Keratinocyte (primary cell): ENCODE measurements around the gene ITGB2. TPM values are rescaled to one million over a fixed set of nuclear protein-coding genes. Genes with fewer than 3 reads are reported as not detected.

Experiments
- DNase-seq: peaks from one replicate; pipeline ENCODE4 v3.0.0-alpha.2; 2011; ENCODE audit warnings: low read depth, missing footprints, low spot score
- FAIRE-seq: peaks from 2 replicates; lab custom pipeline; 2011; peaks lifted over from hg19 to GRCh38; lab: Jason Lieb, UNC
- H2AFZ ChIP-seq: 2 replicates; pipeline ENCODE4 v1.6.0; 2012; ENCODE audit warnings: low read length, control low read depth, inconsistent platforms; ENCODE audit not compliant: control insufficient read depth
- H3K27ac ChIP-seq: 2 replicates; pipeline ENCODE4 v1.5.1; 2011; ENCODE audit warnings: low read length; ENCODE audit not compliant: control insufficient read depth, insufficient read depth
- H3K27me3 ChIP-seq: 3 replicates; pipeline ENCODE4 v1.6.0; 2011; ENCODE audit warnings: low read length; ENCODE audit not compliant: control insufficient read depth, insufficient read depth; ENCODE audit errors: extremely low read depth
- H3K36me3 ChIP-seq, 2 experiments: 2 replicates in 1 of 2; 3 replicates in 1 of 2; pipeline ENCODE4 v1.5.1; 2011; ENCODE audit warnings: low read length in 2 of 2, mild to moderate bottlenecking in 1 of 2; ENCODE audit not compliant: control insufficient read depth in 2 of 2, insufficient read depth in 2 of 2; ENCODE audit errors: extremely low read depth in 1 of 2
- H3K4me1 ChIP-seq: 3 replicates; pipeline ENCODE4 v1.5.1; 2011; ENCODE audit warnings: low read length; ENCODE audit not compliant: control insufficient read depth, insufficient read depth; ENCODE audit errors: extremely low read depth
- H3K4me2 ChIP-seq: 3 replicates; pipeline ENCODE4 v1.6.0; 2011; ENCODE audit warnings: low read depth, low read length; ENCODE audit not compliant: control insufficient read depth, insufficient read depth; ENCODE audit errors: extremely low read depth
- H3K4me3 ChIP-seq, 3 experiments: fragments of 200-600 bp in 1 of 3; sonication (generic) in 1 of 3; 2 replicates in 2 of 3; 3 replicates in 1 of 3; pipeline ENCODE4 v1.5.1; 2011 to 2016; ENCODE audit warnings: low read length in 3 of 3, mild to moderate bottlenecking in 3 of 3, control low read depth in 2 of 3, inconsistent platforms in 1 of 3, low read depth in 1 of 3, mixed read lengths in 1 of 3, mixed run types in 1 of 3, moderate library complexity in 1 of 3; ENCODE audit not compliant: control insufficient read depth in 2 of 3, insufficient read depth in 2 of 3; ENCODE audit errors: extremely low read depth in 1 of 3
- H3K79me2 ChIP-seq: 2 replicates; pipeline ENCODE4 v1.6.0; 2012; ENCODE audit warnings: low read length; ENCODE audit not compliant: control insufficient read depth, insufficient read depth
- H3K9ac ChIP-seq: 3 replicates; pipeline ENCODE4 v1.6.0; 2011; ENCODE audit warnings: low read length; ENCODE audit not compliant: control insufficient read depth, insufficient read depth; ENCODE audit errors: extremely low read depth
- H3K9me1 ChIP-seq: 3 replicates; pipeline ENCODE4 v1.6.0; 2011; ENCODE audit warnings: low read length; ENCODE audit not compliant: control insufficient read depth, insufficient read depth; ENCODE audit errors: extremely low read depth
- H3K9me3 ChIP-seq: 2 replicates; pipeline ENCODE4 v1.5.1; 2012; ENCODE audit warnings: low read depth, low read length; ENCODE audit not compliant: control insufficient read depth
- H4K20me1 ChIP-seq: 3 replicates; pipeline ENCODE4 v1.6.0; 2011; ENCODE audit warnings: low read length; ENCODE audit not compliant: control insufficient read depth, insufficient read depth; ENCODE audit errors: extremely low read depth
- CTCF ChIP-seq, 3 experiments: IDR thresholded peaks in 1 of 3; conservative IDR thresholded peaks in 1 of 3; optimal IDR thresholded peaks in 1 of 3; 2 replicates in 2 of 3; 3 replicates in 1 of 3; pipeline versions ENCODE3 to v1.5.1; 2011; ENCODE audit warnings: low read length in 3 of 3, mild to moderate bottlenecking in 3 of 3, moderate library complexity in 2 of 3, control low read depth in 1 of 3, inconsistent platforms in 1 of 3; ENCODE audit not compliant: insufficient read depth in 2 of 3; ENCODE audit errors: extremely low read depth in 1 of 3
- EZH2 ChIP-seq: IDR thresholded peaks from one replicate; pipeline ENCODE4 v1.6.1; 2012; ENCODE audit warnings: inconsistent platforms, mild to moderate bottlenecking, low read length, moderate library complexity
- dilution Hi-C: fragments of 300-500 bp; cut with MboI; formaldehyde crosslinking; loops from one replicate; pipeline ENCODE4 v1.7.0; 2020; ENCODE audit warnings: low sequenced_read_pairs; ENCODE audit not compliant: extremely low pct_ligation_motif_present
- polyA plus RNA-seq, 5 experiments: library from polyadenylated mRNA; depleted of rRNA in 3 of 5; stranded (reverse) in 3 of 5; stranded (forward) in 1 of 5; unstranded in 1 of 5; fragments of >200 nt; gene quantifications; 1 replicate in 1 of 5; 2 replicates in 3 of 5; 3 replicates in 1 of 5; pipeline versions ENCODE4 v1.2.1 to v1.2.3, GENCODE V29; 2011 to 2012; ENCODE audit warnings: missing spikeins in 2 of 5, low read depth in 1 of 5, low replicate concordance in 1 of 5

The ITGB2 gene
- polyA plus RNA-seq, 1 donor (not counting 4 experiments of a cell fraction or from before 2014, with no cell fraction given): 0.55 TPM

- FAIRE-seq: no peak
- H3K9me1 ChIP-seq: peaks cover 15% of the 10 kb centered on the region
- H3K9me3 ChIP-seq: no peaks in the 10 kb centered on the region
- DNase-seq: no peak
- H3K36me3 ChIP-seq: peaks cover 15% of the 10 kb centered on the region in 2 experiments
- no peaks in the 10 kb centered on the region for H3K27me3 ChIP-seq
- H4K20me1 ChIP-seq: peaks cover 63% of the 10 kb centered on the region
- H3K27ac ChIP-seq: no peak overlapping the region
- peaks cover 98% of the 10 kb centered on the region for H3K79me2 ChIP-seq
- TF ChIP-seq EZH2 (no peak), CTCF (optimal IDR thresholded peaks at IDR 0.05 in 1 of 3, IDR thresholded peaks at IDR 0.05 in 1 of 3, conservative IDR thresholded peaks at IDR 0.05 in 1 of 3; ENCODE audit: extremely low read depth in 1 of 3, insufficient read depth in 2 of 3, low read length in 3 of 3) (no peak)
- dilution Hi-C loops: no loop called here
- H3K4me1 ChIP-seq: peaks cover 25% of the 10 kb centered on the region
- no peak overlapping the region for H3K4me2 ChIP-seq
- H3K9ac ChIP-seq: no peak overlapping the region
- H3K4me3 ChIP-seq: no peak overlapping the region
- H2AFZ ChIP-seq: no peak overlapping the region
These were observed 53.9 kb downstream of the ITGB2 start for GRCh38 chr21:44866780-44867179.

GRCh38 chr21:44865561-44866280 lies 55.0 kb downstream of the ITGB2 start:
- Histone ChIP-seq H3K9ac (no peak overlapping the region), H3K27me3 (no peaks in the 10 kb centered on the region), H3K9me1 (peaks cover 12% of the 10 kb centered on the region), H3K4me2 (no peak overlapping the region), H3K79me2 (peaks cover 96% of the 10 kb centered on the region), H3K27ac (no peak overlapping the region), H3K36me3 (peaks cover 15 to 17% of the 10 kb centered on the region in 2 experiments), H2AFZ (no peak overlapping the region), H3K9me3 (no peaks in the 10 kb centered on the region), H4K20me1 (peaks cover 56% of the 10 kb centered on the region), H3K4me3 (no peak overlapping the region), H3K4me1 (peaks cover 14% of the 10 kb centered on the region)
- dilution Hi-C loops: no loop called here
- DNase-seq: no peak
- FAIRE-seq: no peak
- TF ChIP-seq EZH2 (no peak), CTCF (optimal IDR thresholded peaks at IDR 0.05 in 1 of 3, IDR thresholded peaks at IDR 0.05 in 1 of 3, conservative IDR thresholded peaks at IDR 0.05 in 1 of 3; ENCODE audit: extremely low read depth in 1 of 3, insufficient read depth in 2 of 3, low read length in 3 of 3) (no peak)
